Stimulated activated CD4-positive, alpha-beta T cell treated with anti-CD3 and anti-CD28 coated beads, Interleukin-12 subunit alpha, Interleukin-12 subunit beta, amount 100 ng/mL, for 48 hours (primary cell): ENCODE data around the gene IPO4.

Experiments
- DNase-seq, 3 donors: peaks; one replicate each; pipeline ENCODE4 v3.0.0-alpha.2; 2020; ENCODE audit warnings: low read depth in 2 of 3, low spot score in 1 of 3

The IPO4 gene

GRCh38 chr14:24133735-24134134 lies 54.9 kb downstream of the IPO4 start:
- DNase-seq = no peak

DNA sequence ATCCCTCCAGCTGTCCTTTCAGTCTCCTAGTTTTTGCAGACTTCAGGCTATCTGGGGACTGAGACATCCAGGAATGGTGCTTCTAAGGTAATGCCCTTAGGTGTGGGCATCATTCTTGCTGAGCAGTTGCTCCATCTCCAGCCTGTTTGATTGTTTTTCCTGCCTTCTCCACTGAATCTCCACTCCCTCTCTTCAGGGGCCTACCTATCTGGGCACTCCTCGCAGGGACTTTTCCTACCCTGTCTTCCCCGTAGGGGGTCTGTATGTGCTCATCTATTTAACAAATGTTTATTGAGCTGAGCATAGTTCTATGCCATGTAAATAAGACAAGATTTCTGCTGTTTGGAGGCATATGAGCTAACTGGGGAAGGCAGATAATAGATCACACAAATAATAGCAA lies 55.6 kb downstream of the IPO4 start:
- no peak for DNase-seq

DNA sequence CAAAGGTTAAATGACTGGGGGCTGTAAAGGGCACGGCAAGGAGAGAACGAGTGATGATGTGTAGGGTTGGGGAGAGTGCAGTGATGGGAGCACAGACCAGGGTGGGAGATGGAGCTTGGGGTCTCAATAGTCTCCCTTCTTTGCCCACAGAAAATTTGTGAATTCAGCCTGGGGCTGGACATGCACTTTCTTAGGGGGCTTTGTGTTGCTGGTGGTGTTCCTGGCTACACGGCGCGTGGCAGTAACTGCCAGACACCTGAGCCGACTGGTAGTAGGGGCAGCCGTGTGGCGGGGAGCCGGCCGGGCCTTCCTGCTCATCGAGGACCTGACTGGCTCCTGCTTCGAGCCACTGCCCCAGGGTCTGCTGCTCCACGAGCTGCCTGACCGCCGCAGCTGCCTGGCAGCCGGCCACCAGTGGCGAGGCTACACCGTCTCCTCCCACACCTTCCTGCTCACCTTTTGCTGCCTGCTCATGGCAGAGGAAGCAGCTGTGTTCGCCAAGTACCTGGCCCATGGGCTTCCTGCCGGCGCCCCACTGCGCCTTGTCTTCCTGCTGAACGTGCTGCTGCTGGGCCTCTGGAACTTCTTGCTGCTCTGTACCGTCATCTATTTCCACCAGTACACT lies 56.4 kb downstream of the IPO4 start:
- DNase-seq = no peak

DNA sequence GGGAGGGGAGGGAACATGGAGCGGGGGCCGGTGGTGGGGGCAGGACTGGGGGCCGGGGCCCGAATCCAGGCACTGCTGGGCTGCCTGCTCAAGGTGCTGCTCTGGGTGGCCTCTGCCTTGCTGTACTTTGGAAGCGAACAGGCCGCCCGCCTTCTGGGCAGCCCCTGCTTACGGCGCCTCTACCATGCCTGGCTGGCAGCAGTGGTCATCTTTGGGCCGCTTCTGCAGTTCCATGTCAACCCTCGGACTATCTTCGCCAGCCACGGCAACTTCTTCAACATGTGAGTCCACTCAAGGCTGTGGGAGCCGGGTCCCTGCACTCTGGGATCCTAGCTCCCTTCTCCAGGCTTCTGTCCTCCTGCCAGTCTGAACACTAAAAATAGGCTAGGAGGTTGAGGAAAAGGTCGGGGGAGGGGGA lies 57.1 kb downstream of the IPO4 start:
- DNase-seq = no peak

DNA sequence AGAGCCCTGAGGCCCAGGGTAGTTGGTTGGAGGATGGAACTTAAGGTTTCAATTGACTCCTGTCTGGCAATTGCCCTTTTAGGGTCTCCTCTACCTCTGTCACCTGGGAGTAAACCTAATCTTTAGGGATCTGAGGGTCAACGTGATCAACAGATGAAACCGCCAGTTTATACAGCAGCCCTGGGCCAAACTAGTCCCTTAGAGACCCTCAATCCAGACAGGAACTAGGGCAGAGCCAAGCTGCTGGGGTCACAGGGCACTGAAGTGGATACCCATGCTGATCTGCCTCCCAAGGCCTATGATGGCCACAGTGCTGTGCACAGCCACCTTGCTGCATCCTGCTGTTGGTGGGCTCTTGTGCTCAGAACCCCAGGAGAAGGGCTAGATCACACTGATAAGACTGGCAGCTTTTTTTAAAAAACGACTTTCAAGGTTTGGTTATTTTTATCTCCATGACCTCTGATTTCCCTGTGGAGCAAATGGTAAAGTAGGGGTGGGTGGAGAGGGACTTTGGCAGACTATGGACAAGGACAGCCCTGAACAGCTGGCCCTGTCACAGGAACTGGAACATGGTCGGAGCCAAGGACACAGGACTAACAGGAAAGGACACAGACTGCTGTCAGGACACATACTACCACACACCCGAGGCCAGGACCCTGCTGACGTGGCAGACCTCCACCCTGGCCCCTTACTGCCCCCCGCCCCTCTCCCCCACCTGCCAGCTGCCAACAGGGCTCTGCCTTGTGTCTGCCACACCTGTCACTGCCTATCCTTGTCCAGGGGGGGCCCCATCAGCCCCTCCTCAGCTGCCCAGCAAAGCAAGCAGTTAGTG lies 57.7 kb downstream of the IPO4 start:
- no peak for DNase-seq

DNA sequence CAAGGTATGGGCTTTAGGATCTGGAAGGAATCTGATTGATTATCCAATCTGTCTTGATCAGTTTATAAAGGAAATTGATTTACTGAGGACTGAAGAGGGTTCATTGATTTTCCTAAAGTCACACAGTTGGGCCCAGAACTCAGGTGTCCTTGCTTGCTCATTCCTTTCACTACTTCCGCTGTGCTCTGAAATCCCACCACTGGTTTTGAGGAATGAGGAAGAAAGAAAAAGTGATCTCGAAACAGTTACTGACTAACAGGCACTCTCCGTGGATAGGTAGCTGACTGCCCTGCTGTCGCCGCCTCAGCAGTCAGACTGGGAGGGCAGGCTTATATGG lies 58.3 kb downstream of the IPO4 start, which contains the start of gene FITM1:
TSS of gene FITM1 (plus strand) at position 280 of the 337 bp plus-strand sequence. CDS start 905 bp downstream, outside the sequence.
- DNase-seq = no peak
